GM23338 (cell line): ENCODE results near the gene GNAS. TPM values are rescaled to one million over a fixed set of nuclear protein-coding genes. Genes with fewer than 3 reads are reported as not detected.

Experiments
- ATAC-seq: fragments of 200-7000 bp; cut with Tn5 transposase; 3 replicates; pipeline ENCODE4 v1.9.1; 2020
- DNase-seq: peaks from one replicate; pipeline ENCODE4 v3.0.0-alpha.2; 2015; ENCODE audit warnings: low spot score
- H2AFZ ChIP-seq: fragments of 200-600 bp; sonication (generic); 2 replicates; pipeline ENCODE4 v1.8.0; 2016; ENCODE audit warnings: antibody characterized with exemption, mild to moderate bottlenecking, moderate library complexity
- H3F3A ChIP-seq: fragments of 200-600 bp; sonication (generic); replicated peaks from 2 replicates; pipeline ENCODE4 v1.8.0; 2017; ENCODE audit warnings: antibody characterized with exemption, mixed run types, low read depth
- H3K27ac ChIP-seq: fragments of 200-600 bp; sonication (generic); 2 replicates; pipeline ENCODE4 v1.6.1; 2016; ENCODE audit warnings: low read depth
- H3K27me3 ChIP-seq: fragments of 200-600 bp; sonication (generic); 2 replicates; pipeline ENCODE4 v1.8.0; 2016; ENCODE audit warnings: mild to moderate bottlenecking, mixed run types, moderate library complexity; ENCODE audit not compliant: insufficient read depth
- H3K36me3 ChIP-seq: fragments of 200-600 bp; sonication (generic); 2 replicates; pipeline ENCODE4 v1.8.0; 2016; ENCODE audit warnings: mild to moderate bottlenecking; ENCODE audit not compliant: insufficient read depth
- H3K4me1 ChIP-seq: fragments of 200-600 bp; sonication (generic); 2 replicates; pipeline ENCODE4 v1.8.0; 2016; ENCODE audit warnings: mild to moderate bottlenecking, moderate library complexity; ENCODE audit not compliant: insufficient read depth
- H3K4me2 ChIP-seq: fragments of 200-600 bp; sonication (generic); 2 replicates; pipeline ENCODE4 v1.7.1; 2017; ENCODE audit warnings: mixed run types
- H3K4me3 ChIP-seq: fragments of 200-600 bp; sonication (generic); 2 replicates; pipeline ENCODE4 v1.6.1; 2016; ENCODE audit warnings: mixed run types
- H3K79me2 ChIP-seq: fragments of 200-600 bp; sonication (generic); replicated peaks from 2 replicates; pipeline ENCODE4 v1.8.0; 2017; ENCODE audit warnings: mild to moderate bottlenecking; ENCODE audit not compliant: insufficient read depth
- H3K9me2 ChIP-seq: fragments of 200-600 bp; sonication (generic); 2 replicates; pipeline ENCODE4 v1.8.0; 2017; ENCODE audit not compliant: insufficient read depth
- H4K20me1 ChIP-seq: fragments of 200-600 bp; sonication (generic); replicated peaks from 2 replicates; pipeline ENCODE4 v1.8.0; 2017; ENCODE audit warnings: mild to moderate bottlenecking; ENCODE audit not compliant: insufficient read depth
- H3K27ac Mint-ChIP-seq: 2 replicates; pipeline ENCODE4 v1.8.0; 2020; ENCODE audit warnings: inconsistent platforms, mild to moderate bottlenecking, moderate library complexity, mixed read lengths
- H3K27me3 Mint-ChIP-seq: 3 replicates; pipeline ENCODE4 v1.8.0; 2022; ENCODE audit warnings: low read depth, mild to moderate bottlenecking, moderate library complexity, mixed read lengths, inconsistent platforms; ENCODE audit not compliant: insufficient read depth, poor library complexity
- H3K36me3 Mint-ChIP-seq: 3 replicates; pipeline ENCODE4 v1.8.0; 2021; ENCODE audit warnings: low read depth, mild to moderate bottlenecking, inconsistent platforms, moderate library complexity, mixed read lengths
- H3K4me1 Mint-ChIP-seq: 3 replicates; pipeline ENCODE4 v1.8.0; 2020; ENCODE audit warnings: mild to moderate bottlenecking, inconsistent platforms, mixed read lengths
- H3K4me3 Mint-ChIP-seq: 3 replicates; pipeline ENCODE4 v1.8.0; 2021; ENCODE audit warnings: moderate library complexity, mild to moderate bottlenecking, inconsistent platforms, mixed read lengths
- H3K9me3 Mint-ChIP-seq: 3 replicates; pipeline ENCODE4 v1.8.0; 2020; ENCODE audit warnings: moderate library complexity, mild to moderate bottlenecking, inconsistent platforms, mixed read lengths
- CREB1 ChIP-seq: fragments of 250-450 bp; sonication (Bioruptor Pico); IDR thresholded peaks from 2 replicates; pipeline ENCODE4 v1.5.0; 2020; ENCODE audit warnings: low read depth, mild to moderate bottlenecking, moderate library complexity
- JUNB ChIP-seq: IDR thresholded peaks from one replicate; pipeline ENCODE4 v1.6.1; 2016; ENCODE audit warnings: antibody characterized with exemption; ENCODE audit not compliant: unreplicated experiment
- NANOG ChIP-seq: IDR thresholded peaks from 2 replicates; pipeline ENCODE4 v1.6.1; 2016; ENCODE audit warnings: antibody characterized with exemption, borderline replicate concordance
- ZNF114 ChIP-seq: fragments of 250-450 bp; sonication (Bioruptor Pico); IDR thresholded peaks from 2 replicates; pipeline ENCODE4 v1.5.0; 2020; ENCODE audit warnings: mild to moderate bottlenecking, moderate library complexity
- ZNF331 ChIP-seq: fragments of 250-450 bp; sonication (Bioruptor Pico); IDR thresholded peaks from 2 replicates; pipeline ENCODE4 v1.5.0; 2020; ENCODE audit warnings: low read depth, mild to moderate bottlenecking, moderate library complexity
- polyA plus RNA-seq: library from polyadenylated mRNA; unstranded; fragments of >200 nt; fragmentation: Nextera tagmentation; extraction: Ambion mirVana; gene quantifications from 2 replicates; pipeline ENCODE4 v1.2.1, GENCODE V29; 2016
- total RNA-seq: library from RNA; depleted of rRNA; stranded (reverse); fragments of >200 nt; shearing (Covaris generic); gene quantifications from 2 replicates; pipeline ENCODE4 v1.2.3, GENCODE V29; 2014
- TF ChIP-seq, protein P1 (sequence below): fragments of 250-450 bp; sonication (Bioruptor Pico); IDR thresholded peaks from 2 replicates; pipeline ENCODE4 v1.5.0; 2020; ENCODE audit warnings: mild to moderate bottlenecking, moderate library complexity
- TF ChIP-seq, protein P2 (sequence below): IDR thresholded peaks from 2 replicates; pipeline ENCODE4 v1.6.1; 2016; ENCODE audit warnings: antibody characterized with exemption

The GNAS gene
- total and polyA plus RNA-seq, 2 experiments from 2014 or later = 917 to 1,042 TPM

DNA sequence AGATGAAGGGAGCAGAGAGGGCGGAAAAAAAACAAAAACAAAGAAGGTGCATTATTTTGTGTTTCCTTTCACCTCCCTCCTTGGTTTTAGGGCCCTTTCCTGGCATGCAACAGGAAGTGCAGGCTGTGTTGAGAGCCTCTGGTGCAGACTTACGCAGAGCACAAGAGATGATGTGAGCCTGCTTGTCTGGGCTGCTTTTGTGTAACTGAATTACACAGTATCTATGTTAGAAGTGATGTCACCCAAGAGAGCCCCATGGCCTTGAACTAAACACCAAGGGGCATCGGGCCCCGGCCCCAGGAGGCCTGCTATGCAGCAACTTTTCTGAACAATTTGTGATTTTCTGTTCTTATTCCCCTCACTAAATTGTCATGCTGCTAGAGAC lies 25.5 kb downstream of the GNAS start:
- H2AFZ ChIP-seq = no peak overlapping the region

DNA sequence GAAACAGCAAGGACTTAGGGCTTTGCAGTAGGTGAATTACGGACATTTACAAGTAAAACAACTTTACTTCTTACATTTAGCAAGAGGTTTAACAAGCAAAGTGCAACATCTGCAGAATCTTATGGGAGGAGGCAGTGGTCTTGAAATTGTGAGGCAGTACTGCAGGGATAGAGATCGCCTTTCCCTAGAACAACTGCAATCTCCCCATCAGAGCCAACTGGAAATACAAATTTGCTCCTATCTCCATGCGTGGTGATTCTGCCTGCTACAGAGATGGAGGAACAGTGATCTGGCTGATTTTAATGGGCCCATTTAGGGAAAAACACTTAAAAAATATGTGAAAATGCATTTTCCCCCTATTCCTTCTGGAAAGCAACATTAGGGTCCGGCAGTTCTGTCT lies 25.9 kb downstream of the GNAS start:
- no peaks in the 10 kb centered on the region for H3K9me3 Mint-ChIP-seq
- DNase-seq (no peak), ATAC-seq (no peak)
- Histone ChIP-seq H3K9me2 (no peaks in the 10 kb centered on the region), H3K4me2 (peak overlapping the region; percentile 55), H3K79me2 (no peaks in the 10 kb centered on the region), H3K27ac (peak overlapping the region; percentile 81), H4K20me1 (no peaks in the 10 kb centered on the region), H3K36me3 (no peaks in the 10 kb centered on the region), H3K27me3 (no peaks in the 10 kb centered on the region), H2AFZ (no peak overlapping the region), H3K4me3 (no peak overlapping the region), H3F3A (peaks cover 5% of the 10 kb centered on the region; the same call in 1 of the 2 replicates), H3K4me1 (peaks cover 72% of the 10 kb centered on the region)
- peaks cover 8% of the 10 kb centered on the region for H3K27me3 Mint-ChIP-seq
- no peak overlapping the region for H3K27ac Mint-ChIP-seq
- no peak for TF ChIP-seq ZNF114 (CRISPR knock-in tag)
- no peak for TF ChIP-seq JUNB
- TF ChIP-seq, protein P1, sequence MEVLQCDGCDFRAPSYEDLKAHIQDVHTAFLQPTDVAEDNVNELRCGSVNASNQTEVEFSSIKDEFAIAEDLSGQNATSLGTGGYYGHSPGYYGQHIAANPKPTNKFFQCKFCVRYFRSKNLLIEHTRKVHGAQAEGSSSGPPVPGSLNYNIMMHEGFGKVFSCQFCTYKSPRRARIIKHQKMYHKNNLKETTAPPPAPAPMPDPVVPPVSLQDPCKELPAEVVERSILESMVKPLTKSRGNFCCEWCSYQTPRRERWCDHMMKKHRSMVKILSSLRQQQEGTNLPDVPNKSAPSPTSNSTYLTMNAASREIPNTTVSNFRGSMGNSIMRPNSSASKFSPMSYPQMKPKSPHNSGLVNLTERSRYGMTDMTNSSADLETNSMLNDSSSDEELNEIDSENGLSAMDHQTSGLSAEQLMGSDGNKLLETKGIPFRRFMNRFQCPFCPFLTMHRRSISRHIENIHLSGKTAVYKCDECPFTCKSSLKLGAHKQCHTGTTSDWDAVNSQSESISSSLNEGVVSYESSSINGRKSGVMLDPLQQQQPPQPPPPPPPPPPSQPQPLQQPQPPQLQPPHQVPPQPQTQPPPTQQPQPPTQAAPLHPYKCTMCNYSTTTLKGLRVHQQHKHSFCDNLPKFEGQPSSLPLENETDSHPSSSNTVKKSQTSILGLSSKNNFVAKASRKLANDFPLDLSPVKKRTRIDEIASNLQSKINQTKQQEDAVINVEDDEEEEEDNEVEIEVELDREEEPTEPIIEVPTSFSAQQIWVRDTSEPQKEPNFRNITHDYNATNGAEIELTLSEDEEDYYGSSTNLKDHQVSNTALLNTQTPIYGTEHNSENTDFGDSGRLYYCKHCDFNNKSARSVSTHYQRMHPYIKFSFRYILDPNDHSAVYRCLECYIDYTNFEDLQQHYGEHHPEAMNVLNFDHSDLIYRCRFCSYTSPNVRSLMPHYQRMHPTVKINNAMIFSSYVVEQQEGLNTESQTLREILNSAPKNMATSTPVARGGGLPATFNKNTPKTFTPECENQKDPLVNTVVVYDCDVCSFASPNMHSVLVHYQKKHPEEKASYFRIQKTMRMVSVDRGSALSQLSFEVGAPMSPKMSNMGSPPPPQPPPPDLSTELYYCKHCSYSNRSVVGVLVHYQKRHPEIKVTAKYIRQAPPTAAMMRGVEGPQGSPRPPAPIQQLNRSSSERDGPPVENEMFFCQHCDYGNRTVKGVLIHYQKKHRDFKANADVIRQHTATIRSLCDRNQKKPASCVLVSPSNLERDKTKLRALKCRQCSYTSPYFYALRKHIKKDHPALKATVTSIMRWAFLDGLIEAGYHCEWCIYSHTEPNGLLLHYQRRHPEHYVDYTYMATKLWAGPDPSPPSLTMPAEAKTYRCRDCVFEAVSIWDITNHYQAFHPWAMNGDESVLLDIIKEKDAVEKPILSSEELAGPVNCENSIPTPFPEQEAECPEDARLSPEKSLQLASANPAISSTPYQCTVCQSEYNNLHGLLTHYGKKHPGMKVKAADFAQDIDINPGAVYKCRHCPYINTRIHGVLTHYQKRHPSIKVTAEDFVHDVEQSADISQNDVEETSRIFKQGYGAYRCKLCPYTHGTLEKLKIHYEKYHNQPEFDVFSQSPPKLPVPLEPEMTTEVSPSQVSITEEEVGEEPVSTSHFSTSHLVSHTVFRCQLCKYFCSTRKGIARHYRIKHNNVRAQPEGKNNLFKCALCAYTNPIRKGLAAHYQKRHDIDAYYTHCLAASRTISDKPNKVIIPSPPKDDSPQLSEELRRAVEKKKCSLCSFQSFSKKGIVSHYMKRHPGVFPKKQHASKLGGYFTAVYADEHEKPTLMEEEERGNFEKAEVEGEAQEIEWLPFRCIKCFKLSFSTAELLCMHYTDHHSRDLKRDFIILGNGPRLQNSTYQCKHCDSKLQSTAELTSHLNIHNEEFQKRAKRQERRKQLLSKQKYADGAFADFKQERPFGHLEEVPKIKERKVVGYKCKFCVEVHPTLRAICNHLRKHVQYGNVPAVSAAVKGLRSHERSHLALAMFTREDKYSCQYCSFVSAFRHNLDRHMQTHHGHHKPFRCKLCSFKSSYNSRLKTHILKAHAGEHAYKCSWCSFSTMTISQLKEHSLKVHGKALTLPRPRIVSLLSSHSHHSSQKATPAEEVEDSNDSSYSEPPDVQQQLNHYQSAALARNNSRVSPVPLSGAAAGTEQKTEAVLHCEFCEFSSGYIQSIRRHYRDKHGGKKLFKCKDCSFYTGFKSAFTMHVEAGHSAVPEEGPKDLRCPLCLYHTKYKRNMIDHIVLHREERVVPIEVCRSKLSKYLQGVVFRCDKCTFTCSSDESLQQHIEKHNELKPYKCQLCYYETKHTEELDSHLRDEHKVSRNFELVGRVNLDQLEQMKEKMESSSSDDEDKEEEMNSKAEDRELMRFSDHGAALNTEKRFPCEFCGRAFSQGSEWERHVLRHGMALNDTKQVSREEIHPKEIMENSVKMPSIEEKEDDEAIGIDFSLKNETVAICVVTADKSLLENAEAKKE (CRISPR knock-in tag) = no peak
- TF ChIP-seq ZNF331 = no peak
- TF ChIP-seq CREB1 (CRISPR knock-in tag) = no peak
- H3K36me3 Mint-ChIP-seq = peaks cover 22% of the 10 kb centered on the region
- no peak overlapping the region; the same call in 2 of the 3 replicates for H3K4me3 Mint-ChIP-seq
- peaks cover 83% of the 10 kb centered on the region for H3K4me1 Mint-ChIP-seq

More for the DNA sequence above, 25.5 kb downstream of the GNAS start:
- no peak overlapping the region for H3K4me3 ChIP-seq
- H3K27ac Mint-ChIP-seq = peak overlapping the region; percentile 82
- ATAC-seq (peak; percentile 34), DNase-seq (no peak)
- peaks cover 22% of the 10 kb centered on the region for H3K36me3 Mint-ChIP-seq
- peak overlapping the region; percentile 81 for H3K27ac ChIP-seq
- peaks cover 5% of the 10 kb centered on the region; the same call in 1 of the 2 replicates for H3F3A ChIP-seq
- no peaks in the 10 kb centered on the region for H3K9me2 ChIP-seq
- peak overlapping the region; percentile 44; the same call in 1 of the 3 replicates for H3K4me3 Mint-ChIP-seq
- H3K27me3 Mint-ChIP-seq = peaks cover 8% of the 10 kb centered on the region
- H3K79me2 ChIP-seq = no peaks in the 10 kb centered on the region
- no peaks in the 10 kb centered on the region for H4K20me1 ChIP-seq
- peaks cover 78% of the 10 kb centered on the region for H3K4me1 Mint-ChIP-seq
- no peaks in the 10 kb centered on the region for H3K27me3 ChIP-seq
- H3K9me3 Mint-ChIP-seq = no peaks in the 10 kb centered on the region
- H3K36me3 ChIP-seq = no peaks in the 10 kb centered on the region
- peak overlapping the region; percentile 55 for H3K4me2 ChIP-seq
- TF ChIP-seq, protein P2, sequence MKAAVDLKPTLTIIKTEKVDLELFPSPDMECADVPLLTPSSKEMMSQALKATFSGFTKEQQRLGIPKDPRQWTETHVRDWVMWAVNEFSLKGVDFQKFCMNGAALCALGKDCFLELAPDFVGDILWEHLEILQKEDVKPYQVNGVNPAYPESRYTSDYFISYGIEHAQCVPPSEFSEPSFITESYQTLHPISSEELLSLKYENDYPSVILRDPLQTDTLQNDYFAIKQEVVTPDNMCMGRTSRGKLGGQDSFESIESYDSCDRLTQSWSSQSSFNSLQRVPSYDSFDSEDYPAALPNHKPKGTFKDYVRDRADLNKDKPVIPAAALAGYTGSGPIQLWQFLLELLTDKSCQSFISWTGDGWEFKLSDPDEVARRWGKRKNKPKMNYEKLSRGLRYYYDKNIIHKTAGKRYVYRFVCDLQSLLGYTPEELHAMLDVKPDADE = no peak
- TF ChIP-seq CREB1 (CRISPR knock-in tag) (no peak), NANOG (no peak)
- peaks cover 71% of the 10 kb centered on the region for H3K4me1 ChIP-seq
